NCI-H446 (cell line): ENCODE data around the gene SNX18.

Experiments used
- DNase-seq, 2 experiments: peaks; one replicate each; lab custom pipeline; 2025; lab: John Stamatoyannopoulos, UW

The SNX18 gene

GRCh38 chr5:54580997-54581811 lies 63.6 kb downstream of the SNX18 start:
- DNase-seq = no peak

- no peak for DNase-seq
Measured at GRCh38 chr5:54581831-54582548, 64.4 kb downstream of the SNX18 start.

GRCh38 chr5:54586336-54586735 lies 68.8 kb downstream of the SNX18 start:
- no peak for DNase-seq

DNA sequence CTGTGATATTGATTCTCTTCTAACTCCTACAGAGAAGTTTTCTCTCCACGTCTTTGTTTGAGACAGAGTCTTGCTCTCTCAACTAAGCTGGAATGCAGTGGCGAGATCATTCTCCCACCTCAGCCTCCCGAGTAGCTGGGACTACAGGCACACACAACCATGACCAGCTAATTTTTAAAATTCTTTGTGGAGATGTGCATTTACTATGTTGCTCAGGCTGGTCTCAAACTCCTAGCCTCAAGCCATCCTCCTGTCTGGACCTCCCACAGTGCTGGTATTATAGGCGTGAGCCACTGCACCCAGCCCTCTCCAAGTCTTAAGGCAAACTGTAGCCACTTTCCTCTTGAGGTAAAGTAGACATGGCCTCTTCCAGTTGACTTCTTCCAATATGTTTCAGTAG lies 72.2 kb downstream of the SNX18 start:
- no peak for DNase-seq

GRCh38 chr5:54590824-54591223 lies 73.3 kb downstream of the SNX18 start:
- no peak for DNase-seq

GRCh38 chr5:54593779-54594178 lies 76.2 kb downstream of the SNX18 start:
- DNase-seq = no peak

DNA sequence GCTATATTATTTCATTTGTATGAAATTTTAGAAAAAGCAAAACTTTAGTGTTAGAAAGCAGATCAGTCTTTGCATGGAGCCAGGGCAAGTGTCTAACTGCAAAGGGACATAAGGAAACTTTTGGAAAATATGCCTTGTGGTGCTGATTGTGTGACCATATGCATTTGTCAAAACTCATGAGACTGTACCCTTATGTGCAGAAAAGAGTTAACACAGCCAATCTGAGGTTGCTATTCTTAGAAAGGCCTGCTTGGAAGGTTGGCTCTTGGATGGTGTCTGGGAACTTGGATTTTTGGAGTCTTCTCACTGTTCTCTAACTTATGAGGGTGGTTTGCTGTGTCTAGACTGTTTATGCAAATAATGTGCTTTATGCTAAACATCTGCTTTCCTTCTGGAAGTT lies 76.6 kb downstream of the SNX18 start:
- DNase-seq = no peak

- DNase-seq = no peak
Measured at GRCh38 chr5:54595721-54596120, 78.2 kb downstream of the SNX18 start.
